Stimulated activated naive CD4-positive, alpha-beta T cell treated with Interleukin-2 at 50 U/mL for 16 hours (primary cell): ENCODE data around the gene APOA5.
"Not testable (repeated sequence)": the region's sequence is repeated elsewhere in the genome, so short reads cannot be mapped to it uniquely, and the experiment has no call there.

Experiments
- DNase-seq: peaks from one replicate; lab custom pipeline; 2025; lab: John Stamatoyannopoulos, UW

APOA5 gene

DNA sequence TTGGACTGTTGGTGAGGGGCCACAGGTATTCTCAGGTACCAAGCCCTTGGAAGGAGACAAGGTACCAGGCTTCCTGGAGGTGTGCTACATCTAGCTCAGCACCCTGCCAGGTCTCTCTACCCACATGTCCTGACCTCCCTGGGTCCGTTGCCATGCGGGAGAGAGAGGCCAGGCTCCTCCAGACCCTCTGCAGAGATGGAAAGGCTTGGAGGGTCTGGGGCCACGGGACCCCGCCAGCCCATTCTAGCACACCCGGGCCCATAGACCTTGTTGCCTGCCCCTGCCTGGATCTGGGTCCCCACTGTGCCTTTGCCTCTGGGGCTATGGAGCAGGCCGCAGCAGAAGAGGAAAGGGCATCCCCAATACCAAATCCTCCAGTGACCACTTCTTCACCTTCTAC lies 35.8 kb upstream of the APOA5 start:
- no peak for DNase-seq

DNA sequence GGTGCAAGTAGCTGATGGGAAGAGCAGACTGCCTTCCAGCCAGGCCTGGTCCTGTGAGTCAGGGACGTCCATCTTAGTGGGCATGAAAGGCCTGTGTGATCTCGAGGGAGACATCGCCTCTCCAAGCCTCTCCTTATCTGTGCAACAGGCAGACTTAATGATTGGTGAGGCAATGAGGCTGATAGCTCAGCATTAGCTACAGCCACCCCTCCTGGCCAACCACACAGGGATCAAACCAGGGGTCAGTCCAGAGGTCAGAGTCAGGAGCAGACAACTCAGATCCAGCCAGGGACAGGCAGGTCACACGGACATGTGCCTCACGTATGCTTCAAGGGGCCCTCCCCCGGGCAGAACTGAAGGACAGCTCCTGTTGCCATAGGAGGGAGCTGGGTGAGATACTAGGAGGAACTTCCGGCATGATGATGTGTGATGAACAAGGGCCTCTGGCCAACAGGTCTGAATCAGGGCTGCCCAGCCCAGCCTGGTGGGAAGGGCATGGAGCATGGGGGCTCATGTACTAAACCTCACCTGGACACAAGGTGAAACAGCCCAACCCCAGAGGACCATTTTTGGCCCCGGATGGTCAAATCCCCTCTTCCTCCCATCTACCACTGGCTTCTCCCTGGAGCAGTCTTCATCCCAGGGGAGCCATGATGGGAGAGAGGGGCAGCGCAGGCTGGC lies 35.2 kb upstream of the APOA5 start:
- no peak for DNase-seq

DNA sequence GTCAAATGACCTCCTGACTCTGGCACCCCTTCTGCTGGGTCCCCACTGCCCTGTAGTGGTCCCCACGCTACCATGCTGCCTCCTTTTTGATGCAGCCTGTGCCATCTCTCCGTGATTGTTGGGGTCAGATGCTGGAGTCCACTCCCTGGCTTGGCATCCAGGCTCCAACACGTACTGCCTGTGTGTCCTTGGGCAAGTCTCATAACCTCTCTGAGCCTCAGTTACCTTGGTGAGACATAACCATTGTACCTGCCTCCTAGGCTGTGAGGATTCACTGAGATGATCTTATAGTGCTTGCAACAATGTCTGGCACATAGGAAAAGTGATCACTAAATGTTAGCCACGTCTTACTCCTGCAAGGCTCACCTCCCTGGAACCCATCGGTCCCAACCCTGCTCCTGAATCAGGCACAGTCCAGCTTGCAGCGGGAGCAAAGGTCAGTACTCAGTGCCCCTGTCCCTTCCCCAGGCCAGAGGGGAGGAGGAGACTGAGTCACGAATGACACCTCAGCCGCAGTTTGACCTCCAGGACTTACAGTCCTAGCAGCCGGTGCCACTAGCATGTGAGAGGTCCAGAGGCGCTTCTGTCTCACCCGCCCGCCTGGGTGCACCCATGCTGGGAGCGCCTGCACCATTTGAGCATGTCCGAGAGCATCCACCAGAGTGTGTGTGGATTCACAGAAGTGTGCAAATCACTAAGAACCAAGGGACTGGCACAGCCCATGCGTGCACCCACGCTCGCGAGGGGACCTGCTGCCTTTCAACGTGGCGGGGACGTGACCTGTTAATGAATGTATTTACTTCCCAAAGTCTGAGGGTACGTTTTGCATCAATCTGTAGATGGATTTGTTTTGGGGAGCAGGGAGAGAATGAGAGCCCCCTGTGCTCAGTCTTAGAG lies 34.4 kb upstream of the APOA5 start:
- DNase-seq = no peak

DNA sequence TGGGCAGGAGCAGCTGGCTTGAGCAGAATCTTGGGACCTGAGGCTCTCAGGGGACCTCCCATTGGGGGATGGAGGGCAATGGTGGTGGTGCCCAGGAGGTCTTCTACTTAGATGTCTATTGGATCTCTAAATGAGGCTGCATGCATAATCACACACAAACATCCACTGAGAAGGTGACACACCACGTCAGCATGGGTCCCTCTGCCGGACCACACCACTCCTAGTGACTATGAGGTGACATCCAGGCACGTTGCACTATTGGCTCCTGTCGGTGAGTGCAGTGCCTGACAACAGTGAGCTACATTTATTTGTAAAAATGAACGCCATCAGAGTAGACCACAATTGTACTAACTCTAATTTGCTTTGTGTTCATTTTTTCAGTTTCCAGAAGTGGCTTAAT lies 33.8 kb upstream of the APOA5 start:
- DNase-seq = no peak

DNA sequence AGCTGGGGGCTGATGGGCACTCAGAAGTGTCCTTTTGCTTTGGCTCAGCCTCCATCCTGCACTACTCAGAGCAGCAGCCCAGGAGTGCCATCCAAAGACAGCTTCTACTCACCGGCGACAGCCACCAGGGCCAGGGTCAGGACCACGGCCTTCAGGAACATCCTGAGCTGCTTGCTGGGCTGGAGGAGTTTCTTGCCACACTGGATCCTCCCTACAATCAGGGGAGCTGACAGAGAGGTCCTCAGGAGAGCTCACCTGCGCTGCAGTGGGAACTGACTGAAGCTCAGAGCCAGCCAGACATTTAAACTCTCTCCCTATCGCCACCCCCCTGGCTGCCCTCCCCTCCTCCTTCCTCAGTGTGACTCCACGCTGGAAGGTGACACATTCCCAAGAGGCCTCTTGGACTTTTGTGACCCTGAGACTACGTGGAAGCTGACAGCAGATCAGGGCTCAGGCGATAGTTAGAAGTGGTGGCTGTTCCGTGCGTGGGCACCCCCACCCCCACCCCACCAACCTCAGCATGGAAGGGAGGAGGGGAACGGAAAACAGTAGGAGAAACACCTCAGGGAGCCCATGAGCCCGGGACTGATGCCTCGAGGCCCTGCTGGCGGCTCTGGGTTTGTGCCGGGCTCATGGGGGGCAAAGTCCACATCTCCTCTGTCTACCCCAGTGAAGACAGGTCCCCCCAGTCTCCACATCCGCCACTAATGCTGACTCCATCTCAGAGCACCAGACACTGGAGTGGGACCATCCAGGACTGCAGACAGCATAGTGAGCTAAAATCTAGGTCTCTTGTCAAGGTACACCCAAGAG lies 31.6 kb upstream of the APOA5 start, which contains the start of gene APOA4:
TSS of gene APOA4 (minus strand) at position 274 of the 813 bp plus-strand sequence. CDS start at position 161, 113 bp downstream.
- DNase-seq = no peak

DNA sequence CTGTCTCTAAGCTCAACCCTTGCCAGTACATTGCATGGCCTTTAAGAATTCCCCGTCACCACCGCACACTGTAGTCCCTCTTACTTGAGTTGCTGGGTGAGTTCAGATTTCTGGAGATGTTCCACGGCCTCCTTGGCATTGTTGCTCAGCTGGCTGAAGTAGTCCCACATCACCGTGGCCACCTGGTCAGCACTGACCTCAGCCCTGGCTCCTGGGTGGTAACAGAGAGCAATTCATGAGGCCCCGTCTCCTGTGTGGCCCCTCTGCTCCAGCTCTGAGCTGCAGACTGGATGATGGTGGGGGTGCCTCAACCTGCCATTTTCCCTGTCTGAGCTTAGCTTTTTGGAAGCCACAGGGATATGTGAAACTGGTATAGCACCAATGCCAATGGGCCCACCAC lies 30.9 kb upstream of the APOA5 start:
- no peak for DNase-seq

DNA sequence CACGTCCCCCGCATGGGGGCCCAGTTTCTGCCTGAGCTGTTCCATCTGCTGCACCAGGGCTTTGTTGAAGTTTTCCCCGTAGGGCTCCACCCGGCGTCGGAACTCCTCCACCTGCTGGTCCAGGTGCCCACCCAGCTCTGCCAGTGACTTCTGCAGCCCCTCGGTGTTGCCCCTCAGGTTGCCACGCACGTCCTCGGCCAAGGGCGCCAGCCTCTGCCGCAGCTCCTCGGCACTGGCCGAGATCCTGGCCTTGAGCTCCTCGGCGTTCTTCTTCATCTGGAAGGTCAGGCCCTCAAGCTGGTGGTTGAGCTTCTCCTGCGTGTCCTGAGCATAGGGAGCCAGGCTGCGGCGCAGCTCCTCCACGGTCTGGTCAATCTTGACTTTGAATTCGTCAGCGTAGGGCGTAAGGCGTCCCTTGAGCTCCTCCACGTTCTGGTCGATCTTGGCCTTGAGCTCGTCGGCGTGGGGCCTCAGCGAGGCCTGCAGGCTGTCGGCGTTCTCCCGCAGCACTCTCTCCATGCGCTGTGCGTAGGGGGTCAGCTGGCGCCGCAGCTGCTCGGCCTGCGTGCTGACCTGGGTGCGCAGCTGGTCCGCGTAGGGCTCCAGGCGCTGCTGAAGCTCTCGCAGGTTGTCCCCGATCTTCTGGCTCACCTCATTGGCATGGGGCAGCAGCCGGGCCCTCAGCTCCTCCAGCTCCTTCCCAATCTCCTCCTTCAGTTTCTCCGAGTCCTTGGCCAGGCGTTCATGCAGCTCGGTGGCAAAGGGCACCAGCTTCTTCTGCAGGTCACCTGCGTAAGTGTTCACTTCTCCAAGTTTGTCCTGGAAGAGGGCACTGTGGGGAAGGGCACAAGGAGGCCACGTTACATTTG lies 29.6 kb upstream of the APOA5 start:
- no peak for DNase-seq

DNA sequence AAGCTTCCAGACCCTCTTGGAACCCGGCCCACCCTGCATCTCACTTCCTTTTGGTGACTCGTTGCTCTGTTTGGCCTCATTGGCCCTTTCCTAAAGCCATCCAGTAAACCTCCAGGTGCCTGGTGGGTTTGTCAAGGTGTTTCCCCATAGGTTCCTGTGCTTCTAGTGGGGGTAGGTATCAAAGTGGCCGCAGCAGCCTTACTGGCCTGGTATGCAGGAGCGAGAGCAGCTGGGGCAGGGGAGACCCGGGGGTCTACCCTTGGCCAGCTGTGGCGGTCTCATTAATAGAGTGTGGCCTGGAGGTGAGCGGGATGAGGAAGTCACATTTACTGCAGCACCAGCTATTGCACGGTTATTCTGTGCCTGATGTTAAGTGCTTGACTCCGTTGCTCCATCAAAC lies 27.4 kb upstream of the APOA5 start:
- DNase-seq = no peak

DNA sequence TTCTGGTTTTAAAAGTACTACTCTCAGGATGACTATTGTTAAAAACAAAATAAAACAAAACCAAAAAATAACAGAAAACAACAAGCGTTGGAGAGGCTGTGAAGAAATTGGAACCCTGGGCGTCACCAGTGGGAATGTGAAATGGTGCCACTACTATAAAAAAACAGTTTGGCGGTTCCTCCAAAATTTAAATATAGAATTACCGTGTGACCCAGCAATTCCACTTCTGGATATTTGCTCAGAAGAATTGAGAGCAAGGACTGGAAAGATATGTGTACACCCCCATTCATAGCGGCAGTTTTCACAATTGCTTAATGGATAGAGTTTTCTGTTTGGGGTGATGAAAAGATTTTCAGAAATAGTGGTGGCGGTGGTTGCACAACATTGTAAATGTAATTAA lies 22.8 kb upstream of the APOA5 start:
- no peak for DNase-seq

DNA sequence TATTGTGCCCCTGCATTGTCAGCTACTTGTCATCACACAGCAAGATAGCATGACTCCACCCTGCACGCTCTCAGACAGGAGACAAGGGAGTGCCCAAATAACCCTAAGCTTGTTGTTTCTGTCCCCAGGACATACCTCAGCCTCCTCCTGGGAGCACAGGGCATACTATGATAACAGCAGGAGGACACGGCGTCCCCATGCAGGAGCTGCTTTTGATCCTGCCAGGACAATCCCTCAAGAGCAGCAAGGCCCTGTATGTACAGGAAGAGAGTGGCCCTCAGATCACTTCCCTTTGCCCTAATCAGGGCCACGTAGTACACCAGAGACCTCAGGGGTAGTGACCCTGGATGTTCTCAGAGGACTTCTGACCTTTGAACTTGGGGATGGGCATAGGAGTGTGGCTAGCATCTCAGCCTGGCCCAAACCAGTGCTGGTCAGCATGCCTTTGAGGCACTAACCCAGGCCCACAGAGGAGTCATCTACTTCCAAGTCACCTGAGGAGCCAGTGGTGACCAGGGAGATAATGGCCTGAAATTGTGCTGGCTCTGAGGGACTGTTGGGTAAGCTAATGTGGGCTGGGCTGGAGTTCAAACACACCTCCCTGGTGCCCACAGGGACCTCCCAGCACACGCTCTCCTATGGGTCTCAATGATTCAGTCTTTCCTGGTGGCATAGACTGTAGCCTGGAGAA lies 22.2 kb upstream of the APOA5 start:
- DNase-seq = no peak

DNA sequence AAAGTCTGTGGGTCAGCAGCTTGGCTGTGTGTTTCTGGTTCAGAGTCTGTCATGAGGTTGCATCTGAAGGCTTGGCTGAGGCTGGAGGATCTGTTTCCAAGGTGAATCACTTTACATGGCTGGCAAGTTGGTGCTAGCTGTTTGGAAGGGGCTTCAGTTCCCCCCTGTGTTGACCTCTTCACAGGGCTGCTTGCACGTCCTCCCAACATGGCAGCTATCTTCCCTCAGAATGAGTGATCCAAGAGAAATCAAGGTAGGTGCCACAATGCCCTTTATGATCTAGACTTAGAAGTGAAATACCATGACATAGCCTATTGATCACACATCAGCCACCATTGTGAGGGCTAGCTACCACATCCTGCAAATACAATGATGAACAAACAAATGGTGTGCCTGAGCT lies 21.5 kb upstream of the APOA5 start:
- no peak for DNase-seq

DNA sequence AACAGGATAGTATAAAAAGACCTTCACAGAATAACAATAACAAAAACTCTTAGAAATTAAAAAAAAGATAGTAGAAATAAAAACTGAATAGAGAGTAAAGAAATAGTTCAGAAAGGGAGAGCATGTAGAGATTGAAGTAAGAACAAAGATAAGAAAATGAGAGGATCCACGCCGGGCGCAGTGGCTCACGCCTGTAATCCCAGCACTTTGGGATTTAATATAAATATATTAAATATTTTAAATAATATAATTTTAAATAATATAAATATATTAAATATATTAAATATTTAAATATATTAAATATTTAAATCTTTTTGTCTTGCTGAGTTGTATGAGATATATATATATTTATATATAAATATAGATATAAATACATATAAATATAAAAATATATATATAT lies 20.4 kb upstream of the APOA5 start:
- no peak for DNase-seq

DNA sequence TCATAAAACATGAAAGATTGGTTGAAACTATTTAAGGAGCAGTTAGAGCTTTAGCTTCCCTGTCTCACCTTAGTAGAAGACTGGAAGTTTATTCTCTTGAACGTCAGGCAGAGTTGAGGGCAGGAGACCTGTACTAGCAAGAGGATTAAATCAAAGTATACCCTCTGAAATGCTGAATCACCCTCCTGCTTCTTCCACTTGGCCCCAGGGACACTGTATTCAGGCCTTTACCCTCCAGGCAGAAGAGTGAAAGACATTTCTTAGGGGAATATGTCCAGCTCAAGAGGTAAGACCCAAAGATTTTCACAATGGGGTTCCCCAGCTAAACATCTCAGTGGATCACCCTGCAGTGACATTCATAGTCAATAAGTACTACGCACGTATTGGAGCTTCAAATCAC lies 19.5 kb upstream of the APOA5 start:
- no peak for DNase-seq

DNA sequence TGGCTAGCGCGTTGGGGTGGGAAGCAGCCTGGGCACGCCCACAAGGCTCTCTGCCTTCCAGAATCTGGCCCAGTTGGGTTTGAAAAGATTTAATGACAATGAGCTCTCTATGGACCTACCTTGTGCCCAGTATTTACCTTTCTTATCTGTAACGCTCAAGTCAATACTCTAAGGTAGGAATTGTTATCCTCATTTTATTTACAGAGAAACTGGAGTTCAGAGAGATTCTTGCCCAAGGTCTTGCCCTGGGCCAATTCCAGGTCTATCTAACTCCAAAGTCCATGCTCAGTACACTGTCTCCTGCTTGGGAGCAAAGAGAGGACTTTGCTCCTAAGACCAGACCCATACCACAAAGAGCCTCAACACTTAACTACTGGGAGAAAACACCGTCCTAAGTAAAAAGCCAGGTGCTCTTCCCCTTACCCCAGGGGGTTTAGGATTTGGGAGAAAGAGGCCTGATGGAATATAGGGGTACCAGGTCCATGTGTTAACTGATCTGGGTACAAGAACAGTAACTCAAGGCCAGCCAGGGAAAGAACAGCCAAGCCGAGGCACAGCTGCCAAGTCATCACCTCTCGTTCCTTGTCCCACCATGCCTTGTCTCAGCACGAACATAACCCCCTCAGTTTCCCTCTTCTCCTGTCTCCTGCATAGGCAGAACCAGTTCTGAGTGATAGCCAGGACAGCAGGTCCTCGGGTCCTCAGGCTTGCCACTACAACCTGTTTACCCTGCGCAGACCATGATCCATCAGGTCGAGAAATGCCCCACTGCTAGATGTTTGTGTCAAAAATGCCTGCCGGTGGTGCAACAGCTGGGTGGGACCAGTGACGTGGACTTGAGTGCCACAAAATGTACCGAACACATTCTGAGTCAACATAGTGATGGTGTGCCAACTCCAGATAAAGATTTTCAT lies 16.8 kb upstream of the APOA5 start:
- DNase-seq = no peak

DNA sequence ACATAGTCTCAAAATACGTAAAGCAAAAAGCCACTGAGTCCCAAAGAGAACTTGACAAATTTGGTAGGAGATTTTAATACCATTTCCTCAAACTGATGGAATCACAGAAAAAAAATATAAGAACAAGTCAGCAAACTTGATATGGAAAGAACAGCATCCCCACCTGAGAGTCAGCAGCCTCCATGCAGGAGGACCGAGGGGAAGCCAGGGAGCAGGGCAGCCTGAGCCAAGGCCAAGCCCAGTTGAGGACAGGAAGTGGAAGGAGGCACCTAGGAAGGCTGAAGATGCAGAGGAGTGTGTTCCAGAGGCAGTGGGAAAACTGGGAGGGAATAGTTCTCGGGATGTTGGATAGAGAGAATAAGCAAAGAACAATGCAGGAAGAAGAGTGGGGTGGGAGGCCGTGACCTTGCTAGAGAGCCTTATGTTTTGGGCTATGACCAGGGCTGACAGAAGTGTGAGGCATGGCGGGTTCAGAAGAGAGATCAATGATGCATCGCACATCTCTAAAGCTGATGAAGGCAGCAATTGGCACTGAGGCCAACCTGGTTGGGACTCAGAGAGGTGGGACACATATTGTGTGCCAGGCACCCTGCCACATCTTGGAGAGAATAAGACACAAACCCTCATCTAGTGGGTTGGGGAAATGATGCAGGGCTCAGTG lies 16.1 kb upstream of the APOA5 start:
- no peak for DNase-seq

DNA sequence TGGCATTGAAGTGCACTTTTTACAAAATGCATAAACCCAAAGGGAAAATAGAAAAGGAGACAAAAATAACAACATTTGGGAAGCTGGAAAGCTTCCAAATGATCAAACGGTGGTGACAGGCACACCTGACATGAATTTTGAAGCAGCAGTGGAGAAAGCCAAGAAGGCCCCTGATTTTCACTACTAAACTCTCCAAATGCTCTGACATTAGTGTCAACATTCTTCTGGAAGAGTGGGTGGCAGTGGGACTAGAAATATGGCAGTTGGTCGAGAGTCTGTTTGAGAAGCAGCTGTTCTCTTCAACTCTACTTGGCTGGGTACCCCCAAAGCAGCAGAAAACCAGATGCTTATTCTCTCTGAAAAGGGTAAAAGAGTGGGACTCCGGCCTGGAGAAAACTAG lies 12.3 kb upstream of the APOA5 start:
- DNase-seq = no peak

DNA sequence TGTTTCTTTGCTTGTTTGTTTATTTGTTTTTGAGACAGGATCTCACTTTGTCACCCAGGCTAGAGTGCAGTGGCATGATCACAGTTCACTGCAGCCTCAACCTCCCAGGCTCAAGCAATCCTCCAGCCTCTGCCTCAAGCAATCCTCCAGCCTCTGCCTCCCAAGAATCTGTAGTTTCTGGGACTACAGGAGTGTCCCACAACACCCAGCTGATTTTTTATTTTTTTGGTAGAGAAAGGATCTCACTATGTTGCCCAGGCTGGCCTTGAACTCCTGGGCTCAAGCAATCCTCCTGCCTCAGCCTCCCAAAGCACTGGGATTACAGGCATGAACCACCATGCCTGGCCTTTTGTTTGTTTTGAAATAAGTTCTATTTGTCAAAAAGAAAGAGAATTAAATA lies 10.0 kb upstream of the APOA5 start:
- DNase-seq = not testable (repeated sequence)

DNA sequence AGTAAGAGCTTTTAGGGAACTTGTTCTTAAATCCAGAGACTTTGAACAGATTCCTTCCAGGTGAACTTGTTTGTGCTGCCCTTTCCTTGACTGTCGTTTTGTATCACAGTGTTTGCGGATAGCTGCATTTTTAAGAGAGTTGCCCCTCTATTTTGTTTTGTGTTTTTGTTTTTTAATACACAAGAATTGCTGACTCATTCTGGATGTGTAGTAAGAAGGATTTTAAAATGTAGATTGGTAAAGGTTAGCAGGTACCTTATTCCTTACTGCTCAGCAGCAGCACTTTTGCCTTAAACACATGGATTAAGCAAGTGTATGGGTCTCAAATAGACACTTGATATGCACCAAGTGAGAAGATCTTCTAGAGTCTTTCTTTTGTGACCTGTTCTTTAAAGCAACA lies 8.9 kb upstream of the APOA5 start:
- DNase-seq = no peak

DNA sequence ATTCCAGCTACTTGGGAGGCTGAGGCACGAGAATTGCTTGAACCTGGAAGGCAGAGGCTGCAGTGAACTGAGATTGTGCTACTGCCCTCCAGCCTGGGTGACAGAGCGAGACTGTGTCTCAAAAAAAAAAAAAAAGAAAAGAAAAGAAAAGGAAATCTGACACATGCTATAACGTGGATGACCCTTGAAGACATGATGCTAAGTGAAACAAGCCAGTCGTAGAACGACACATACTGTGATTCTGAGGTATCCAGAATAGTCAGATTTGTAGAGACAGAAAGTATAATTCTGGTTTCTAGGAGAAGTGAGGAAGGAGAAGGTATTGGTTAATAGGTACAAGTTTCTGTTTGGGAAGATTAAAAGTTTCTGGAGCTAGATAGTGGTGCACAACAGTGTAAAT lies 6.7 kb upstream of the APOA5 start:
- no peak for DNase-seq
